ENCODE results near the gene KCNJ11.

Gene KCNJ11

DNA sequence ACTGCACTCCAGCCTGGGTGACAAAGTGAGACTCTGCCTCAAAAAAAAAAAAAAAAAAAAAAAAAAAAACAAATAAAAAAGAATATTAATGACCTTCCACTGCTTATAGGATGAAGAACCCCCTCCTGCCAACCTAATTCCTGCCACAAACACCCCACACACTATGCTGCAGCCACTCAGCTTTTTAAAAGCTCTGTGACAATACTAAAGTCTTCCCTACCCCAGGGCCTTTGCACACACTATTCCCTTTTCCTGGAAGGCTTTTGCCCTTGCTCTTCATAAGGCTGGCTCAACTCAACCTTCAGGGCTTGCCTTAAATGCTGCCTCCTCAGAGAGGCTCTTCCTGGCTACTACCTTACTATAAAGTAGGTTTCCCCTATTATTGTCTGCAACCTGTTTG is 10.8 kb upstream of the KCNJ11 start:
- TF ChIP-seq, protein P1, sequence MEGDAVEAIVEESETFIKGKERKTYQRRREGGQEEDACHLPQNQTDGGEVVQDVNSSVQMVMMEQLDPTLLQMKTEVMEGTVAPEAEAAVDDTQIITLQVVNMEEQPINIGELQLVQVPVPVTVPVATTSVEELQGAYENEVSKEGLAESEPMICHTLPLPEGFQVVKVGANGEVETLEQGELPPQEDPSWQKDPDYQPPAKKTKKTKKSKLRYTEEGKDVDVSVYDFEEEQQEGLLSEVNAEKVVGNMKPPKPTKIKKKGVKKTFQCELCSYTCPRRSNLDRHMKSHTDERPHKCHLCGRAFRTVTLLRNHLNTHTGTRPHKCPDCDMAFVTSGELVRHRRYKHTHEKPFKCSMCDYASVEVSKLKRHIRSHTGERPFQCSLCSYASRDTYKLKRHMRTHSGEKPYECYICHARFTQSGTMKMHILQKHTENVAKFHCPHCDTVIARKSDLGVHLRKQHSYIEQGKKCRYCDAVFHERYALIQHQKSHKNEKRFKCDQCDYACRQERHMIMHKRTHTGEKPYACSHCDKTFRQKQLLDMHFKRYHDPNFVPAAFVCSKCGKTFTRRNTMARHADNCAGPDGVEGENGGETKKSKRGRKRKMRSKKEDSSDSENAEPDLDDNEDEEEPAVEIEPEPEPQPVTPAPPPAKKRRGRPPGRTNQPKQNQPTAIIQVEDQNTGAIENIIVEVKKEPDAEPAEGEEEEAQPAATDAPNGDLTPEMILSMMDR (IDR thresholded peaks at IDR 0.05) = no peak
- intact Hi-C loops (cut with DNase I; ENCODE audit: low total_unique reads) = no loop called here
- DNase-seq = no peak
- Histone ChIP-seq H3K4me1 (no peaks in the 10 kb centered on the region), H3K4me3 (no peak overlapping the region), H3K9me3 (no peaks in the 10 kb centered on the region), H3K27ac (no peak overlapping the region), H3K27me3 (no peaks in the 10 kb centered on the region), H3K36me3 (no peaks in the 10 kb centered on the region)

DNA sequence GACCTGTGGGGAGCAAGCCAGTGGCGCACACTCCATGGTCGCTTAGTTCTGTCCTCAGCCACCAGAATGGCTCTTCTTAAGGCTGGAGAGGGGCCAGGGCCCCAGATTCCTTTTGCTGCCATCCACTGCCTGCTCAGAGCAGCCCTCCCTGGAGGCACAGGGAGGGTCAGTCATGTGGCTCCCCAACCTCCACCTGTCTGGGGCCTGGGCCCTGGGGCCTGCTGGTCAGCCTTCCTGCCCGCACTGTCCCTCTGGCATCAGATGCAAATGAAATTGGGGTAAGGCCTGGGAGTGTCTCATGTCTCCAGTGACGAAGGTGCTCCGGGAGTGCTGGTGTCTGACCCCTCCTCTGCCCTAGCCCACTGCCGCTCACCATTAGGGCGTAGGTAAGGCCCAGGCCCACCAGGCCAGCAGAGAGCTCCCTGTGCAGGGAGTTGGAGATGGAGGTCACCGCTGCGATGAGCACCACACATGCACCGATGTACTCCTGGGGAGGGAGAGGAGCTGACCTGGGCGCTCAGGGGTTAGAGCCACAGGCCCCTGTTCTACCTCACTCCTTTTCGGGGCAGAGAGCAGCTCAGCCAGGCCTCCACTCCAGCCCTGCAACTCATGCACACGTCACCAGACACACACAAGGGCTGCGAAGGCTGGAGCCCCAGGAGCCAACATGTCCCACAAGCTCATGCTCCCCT is 9.0 kb upstream of the KCNJ11 start:
- intact Hi-C loops (cut with DNase I; ENCODE audit: low total_unique reads) = no loop called here

DNA sequence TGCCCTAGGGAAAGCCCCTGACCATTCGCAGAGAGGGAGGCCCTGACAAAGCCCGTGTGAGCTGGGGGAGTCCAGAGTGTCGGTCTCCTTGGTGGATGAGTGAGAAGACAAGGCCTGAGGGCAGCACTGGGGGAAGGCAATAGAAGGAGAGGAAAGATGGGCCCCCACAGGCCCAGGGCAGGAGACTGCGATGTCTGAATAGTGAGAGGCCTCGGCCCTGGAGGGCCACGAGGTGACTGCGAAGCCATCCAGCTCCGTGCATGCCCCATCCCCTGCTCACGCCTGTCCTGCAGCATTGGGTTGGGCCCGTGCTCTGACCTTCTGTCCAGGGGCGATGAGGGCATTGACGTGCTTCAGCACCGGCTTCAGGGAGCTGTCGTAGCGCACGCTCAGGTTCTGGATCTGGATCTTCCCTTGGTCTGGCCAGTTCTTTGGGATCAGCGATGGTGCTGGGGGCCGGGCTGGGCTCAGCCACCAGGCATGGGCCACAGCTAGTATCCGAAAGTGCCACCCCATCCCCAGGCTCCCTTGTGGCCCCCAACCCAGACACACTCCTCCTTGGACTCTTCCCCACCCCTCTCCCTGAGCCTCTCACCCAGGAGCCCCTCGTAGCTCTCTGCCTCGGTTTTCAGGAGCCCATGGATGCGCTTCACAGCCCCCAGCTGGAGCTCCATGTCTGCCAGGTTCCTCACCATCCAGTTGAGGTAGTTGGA is 8.3 kb upstream of the KCNJ11 start:
- Histone ChIP-seq H3K4me1 (no peaks in the 10 kb centered on the region), H3K9me3 (no peaks in the 10 kb centered on the region), H3K36me3 (no peaks in the 10 kb centered on the region), H3K27me3 (no peaks in the 10 kb centered on the region), H3K4me3 (no peak overlapping the region), H3K27ac (no peak overlapping the region)
- intact Hi-C loops (cut with DNase I; ENCODE audit: low total_unique reads) = no loop called here
- no peak for DNase-seq
- TF ChIP-seq, protein P1 (IDR thresholded peaks at IDR 0.05) = no peak

More for the DNA sequence above, 9.0 kb upstream of the KCNJ11 start:
- H3K4me3 ChIP-seq = no peak overlapping the region
- TF ChIP-seq, protein P1 (IDR thresholded peaks at IDR 0.05) = no peak
- DNase-seq = no peak
- H3K4me1 ChIP-seq = no peaks in the 10 kb centered on the region
- no peaks in the 10 kb centered on the region for H3K27me3 ChIP-seq
- H3K36me3 ChIP-seq = no peaks in the 10 kb centered on the region
- H3K9me3 ChIP-seq = no peaks in the 10 kb centered on the region
- H3K27ac ChIP-seq = no peak overlapping the region

DNA sequence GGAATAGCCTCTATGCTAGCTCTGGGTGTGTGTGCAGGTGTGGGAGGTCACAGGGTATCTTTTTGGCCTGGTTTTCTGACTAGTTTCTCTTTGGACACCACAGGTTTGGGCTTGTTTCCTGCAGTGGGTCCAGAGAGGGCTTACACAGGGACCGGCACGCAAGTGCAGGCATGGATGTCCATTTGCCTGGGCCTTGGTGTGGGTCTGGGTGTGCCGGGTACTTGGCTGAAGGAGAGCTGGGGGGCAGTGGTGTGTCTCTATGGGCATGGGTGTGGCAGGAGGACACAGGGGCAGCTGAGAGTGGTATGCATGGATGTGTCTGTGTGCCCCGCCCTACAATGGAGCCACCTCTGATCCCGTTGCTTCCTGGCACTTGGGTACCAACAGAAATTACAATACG is 7.5 kb upstream of the KCNJ11 start:
- intact Hi-C loops (cut with DNase I; ENCODE audit: low total_unique reads) = no loop called here
- no peaks in the 10 kb centered on the region for H3K9me3 ChIP-seq
- TF ChIP-seq, protein P1 (IDR thresholded peaks at IDR 0.05) = no peak

DNA sequence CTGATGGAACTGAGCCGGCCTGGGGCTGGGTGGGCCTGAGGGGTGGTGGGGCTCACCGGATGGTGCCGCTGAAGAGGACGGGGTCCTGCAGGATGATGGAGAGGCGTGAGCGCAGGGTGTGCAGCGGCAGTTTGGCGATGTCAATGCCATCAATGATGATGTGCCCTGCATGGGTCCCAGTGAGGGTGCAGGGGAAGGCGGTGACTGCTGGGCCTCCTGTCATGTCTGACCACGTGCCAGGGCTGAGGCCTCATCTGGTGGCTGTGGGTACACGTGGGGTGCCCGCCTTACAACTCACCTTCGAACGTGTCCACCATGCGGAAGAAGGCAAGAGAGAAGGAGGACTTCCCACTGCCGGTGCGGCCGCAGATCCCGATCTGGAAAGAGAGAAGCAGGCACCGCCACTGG is 7.1 kb upstream of the KCNJ11 start:
- DNase-seq = no peak
- Histone ChIP-seq H3K9me3 (no peaks in the 10 kb centered on the region), H3K4me3 (no peak overlapping the region), H3K27ac (no peak overlapping the region), H3K27me3 (no peaks in the 10 kb centered on the region), H3K36me3 (no peaks in the 10 kb centered on the region), H3K4me1 (no peaks in the 10 kb centered on the region)
- intact Hi-C loops (cut with DNase I; ENCODE audit: low total_unique reads) = no loop called here
- TF ChIP-seq, protein P1 (IDR thresholded peaks at IDR 0.05) = no peak

More for the DNA sequence above, 7.5 kb upstream of the KCNJ11 start:
- Histone ChIP-seq H3K4me1 (no peaks in the 10 kb centered on the region), H3K27me3 (no peaks in the 10 kb centered on the region), H3K36me3 (no peaks in the 10 kb centered on the region), H3K4me3 (no peak overlapping the region), H3K27ac (no peak overlapping the region)
- no peak for DNase-seq

Measured in tibial artery (tissue), 4 donors.